H1 (cell line): ENCODE data around the gene STIMATE. TPM values are rescaled to one million over a fixed set of nuclear protein-coding genes. Genes with fewer than 3 reads are reported as not detected.

Experiments used
- CTCF ChIA-PET: fragments of 300-600 bp; sonication (Branson Sonifier 250); formaldehyde crosslinking; loops from one replicate; lab custom pipeline; 2021; ENCODE audit not compliant: partially characterized antibody; lab: Charles Lee
- POLR2A ChIA-PET: fragments of 300-600 bp; sonication (Branson Sonifier 250); formaldehyde crosslinking; loops from one replicate; lab custom pipeline; 2021; ENCODE audit warnings: inconsistent platforms; ENCODE audit not compliant: partially characterized antibody; lab: Charles Lee
- DNase-seq, 2 experiments: peaks; one replicate each; pipeline versions ENCODE4 v3.0.0 to v3.0.0-alpha.2; 2010 to 2022; ENCODE audit warnings: low spot score in 2 of 2, low read depth in 1 of 2, mixed read lengths in 1 of 2
- FAIRE-seq: peaks from 2 replicates; lab custom pipeline; 2011; peaks lifted over from hg19 to GRCh38; lab: Jason Lieb, UNC
- H2AFZ ChIP-seq: 2 replicates; pipeline ENCODE4 v1.8.1; 2012; ENCODE audit warnings: low read length, inconsistent platforms
- H2AK5ac ChIP-seq: 2 replicates; pipeline ENCODE4 v1.6.1; 2013; ENCODE audit warnings: low read depth, low read length
- H2BK120ac ChIP-seq: replicated peaks from 2 replicates; pipeline ENCODE3; 2013; ENCODE audit warnings: low read depth, low read length, inconsistent platforms
- H2BK12ac ChIP-seq: 2 replicates; pipeline ENCODE4 v1.6.1; 2013; ENCODE audit warnings: low read depth, low read length
- H2BK15ac ChIP-seq: 2 replicates; pipeline ENCODE4 v1.6.1; 2013; ENCODE audit warnings: low read length
- H2BK20ac ChIP-seq: 2 replicates; pipeline ENCODE4 v1.6.1; 2013; ENCODE audit warnings: low read length
- H2BK5ac ChIP-seq: 2 replicates; pipeline ENCODE4 v1.6.1; 2013; ENCODE audit warnings: low read depth, low read length
- H3K14ac ChIP-seq: 2 replicates; pipeline ENCODE4 v1.6.1; 2013; ENCODE audit warnings: inconsistent platforms; ENCODE audit not compliant: insufficient read length
- H3K18ac ChIP-seq: 2 replicates; pipeline ENCODE4 v1.6.1; 2013; ENCODE audit warnings: low read length; ENCODE audit errors: extremely low read depth
- H3K23ac ChIP-seq: 2 replicates; pipeline ENCODE4 v1.6.1; 2013; ENCODE audit warnings: inconsistent platforms; ENCODE audit not compliant: insufficient read length
- H3K23me2 ChIP-seq: 2 replicates; pipeline ENCODE4 v1.6.1; 2013; ENCODE audit warnings: low read depth, low read length
- H3K27ac ChIP-seq: 2 replicates; pipeline ENCODE4 v1.6.1; 2011; ENCODE audit warnings: low read depth, low read length, inconsistent platforms
- H3K27me3 ChIP-seq, 4 experiments: replicated peaks in 1 of 4; 1 replicate in 1 of 4; 2 replicates in 3 of 4; pipeline versions ENCODE4 v1.6.1 to v1.8.1; 2011 to 2013; ENCODE audit warnings: low read length in 3 of 4, mild to moderate bottlenecking in 3 of 4, inconsistent platforms in 2 of 4, mixed read lengths in 2 of 4, moderate library complexity in 1 of 4; ENCODE audit not compliant: control insufficient read depth in 3 of 4, insufficient read depth in 3 of 4; ENCODE audit errors: extremely low read depth in 1 of 4
- H3K36me3 ChIP-seq, 4 experiments: 2 replicates each; pipeline versions ENCODE4 v1.6.1 to v1.8.1; 2011 to 2013; ENCODE audit warnings: mild to moderate bottlenecking in 4 of 4, low read length in 3 of 4, moderate library complexity in 2 of 4, control low read depth in 1 of 4, inconsistent platforms in 1 of 4; ENCODE audit not compliant: insufficient read depth in 4 of 4, control insufficient read depth in 2 of 4
- H3K4ac ChIP-seq: replicated peaks from 2 replicates; pipeline ENCODE3; 2013; ENCODE audit warnings: low read length, low read depth, mixed read lengths, inconsistent platforms; ENCODE audit not compliant: insufficient read length
- H3K4me1 ChIP-seq, 4 experiments: replicated peaks in 1 of 4; 1 replicate in 1 of 4; 2 replicates in 3 of 4; pipeline versions ENCODE4 v1.6.1 to v1.8.1; 2011 to 2013; ENCODE audit warnings: low read length in 3 of 4, inconsistent platforms in 2 of 4, mixed read lengths in 1 of 4; ENCODE audit not compliant: insufficient read depth in 4 of 4, control insufficient read depth in 3 of 4
- H3K4me2 ChIP-seq, 2 experiments: 2 replicates each; pipeline versions ENCODE4 v1.6.1 to v1.8.1; 2011 to 2013; ENCODE audit warnings: low read depth in 2 of 2, low read length in 2 of 2, control low read depth in 1 of 2, inconsistent platforms in 1 of 2, mild to moderate bottlenecking in 1 of 2; ENCODE audit not compliant: insufficient read depth in 1 of 2
- H3K4me3 ChIP-seq, 4 experiments: fragments of 200-600, 300-600 bp in 1 of 4; sonication (generic), shearing (Covaris generic), sonication (Bioruptor Twin) in 1 of 4; 2 replicates each; pipeline versions ENCODE4 v1.5.1 to v1.8.1; 2011 to 2016; ENCODE audit warnings: low read length in 4 of 4, low read depth in 3 of 4, control low read depth in 2 of 4, inconsistent platforms in 2 of 4, mild to moderate bottlenecking in 2 of 4, mixed read lengths in 1 of 4, moderate library complexity in 1 of 4; ENCODE audit not compliant: insufficient read depth in 2 of 4; ENCODE audit errors: extremely low read depth in 1 of 4
- H3K56ac ChIP-seq: replicated peaks from 2 replicates; pipeline ENCODE3; 2013; ENCODE audit warnings: low read depth, mild to moderate bottlenecking, mixed read lengths, low read length, inconsistent platforms; ENCODE audit not compliant: insufficient read length
- H3K79me1 ChIP-seq: 2 replicates; pipeline ENCODE4 v1.6.1; 2013; ENCODE audit warnings: low read depth, low read length, control low read depth
- H3K79me2 ChIP-seq, 2 experiments: 2 replicates each; pipeline versions ENCODE4 v1.6.1 to v1.8.1; 2012 to 2013; ENCODE audit warnings: low read length in 2 of 2, mild to moderate bottlenecking in 2 of 2, inconsistent platforms in 1 of 2; ENCODE audit not compliant: insufficient read depth in 2 of 2, control insufficient read depth in 1 of 2
- H3K9ac ChIP-seq, 4 experiments: replicated peaks in 1 of 4; 1 replicate in 1 of 4; 2 replicates in 3 of 4; pipeline versions ENCODE4 v1.6.1 to v1.8.1; 2011 to 2013; ENCODE audit warnings: low read depth in 3 of 4, low read length in 3 of 4, control low read depth in 2 of 4, mild to moderate bottlenecking in 2 of 4, moderate library complexity in 2 of 4, inconsistent platforms in 1 of 4; ENCODE audit errors: extremely low read depth in 1 of 4
- H3K9me3 ChIP-seq, 2 experiments: 2 replicates each; pipeline versions ENCODE4 v1.6.1 to v1.8.1; 2012 to 2013; ENCODE audit warnings: mild to moderate bottlenecking in 2 of 2, moderate library complexity in 2 of 2, control low read depth in 1 of 2, inconsistent platforms in 1 of 2, low read depth in 1 of 2, low read length in 1 of 2, mixed read lengths in 1 of 2; ENCODE audit not compliant: insufficient read depth in 2 of 2
- H4K20me1 ChIP-seq, 2 experiments: replicated peaks in 1 of 2; 2 replicates each; pipeline versions ENCODE3 to v1.8.1; 2011 to 2013; ENCODE audit warnings: inconsistent platforms in 2 of 2, low read length in 2 of 2, mild to moderate bottlenecking in 1 of 2; ENCODE audit not compliant: insufficient read depth in 2 of 2, control insufficient read depth in 1 of 2
- H4K5ac ChIP-seq: 2 replicates; pipeline ENCODE4 v1.6.1; 2013; ENCODE audit warnings: low read length, low read depth, mixed read lengths, inconsistent platforms; ENCODE audit not compliant: insufficient read length
- H4K8ac ChIP-seq: 2 replicates; pipeline ENCODE4 v1.8.0; 2013; ENCODE audit warnings: mild to moderate bottlenecking, moderate library complexity, low read length, inconsistent platforms; ENCODE audit not compliant: insufficient read depth; ENCODE audit errors: extremely low read depth
- H4K91ac ChIP-seq: replicated peaks from 2 replicates; pipeline ENCODE3; 2013; ENCODE audit warnings: low read length, mixed read lengths, inconsistent platforms; ENCODE audit not compliant: insufficient read length
- CBX5 ChIP-seq: fragments of 300-800, 300-1000 bp; sonication (generic); IDR thresholded peaks from 2 replicates; pipeline ENCODE4 v1.7.1; 2016; ENCODE audit warnings: antibody characterized with exemption, low read length, low read depth
- CHD2 ChIP-seq: IDR thresholded peaks from 2 replicates; pipeline ENCODE4 v1.6.1; 2012; ENCODE audit warnings: low read length, improper control_type of control experiment
- MAFK ChIP-seq: IDR thresholded peaks from 2 replicates; pipeline ENCODE4 v1.6.1; 2012; ENCODE audit warnings: low read depth, mild to moderate bottlenecking, improper control_type of control experiment, low read length
- NANOG ChIP-seq: IDR thresholded peaks from 2 replicates; pipeline ENCODE4 v1.6.1; 2011; ENCODE audit warnings: low read length, low read depth, mild to moderate bottlenecking, inconsistent platforms; ENCODE audit not compliant: insufficient read depth, poor library complexity, severe bottlenecking
- RFX5 ChIP-seq: IDR thresholded peaks from 2 replicates; pipeline ENCODE4 v1.6.1; 2011; ENCODE audit warnings: low read depth, low read length, improper control_type of control experiment, borderline replicate concordance
- TAF7 ChIP-seq: optimal IDR thresholded peaks from 2 replicates; pipeline ENCODE3; 2011; ENCODE audit warnings: low read depth, mild to moderate bottlenecking, inconsistent platforms, low read length, moderate library complexity, borderline replicate concordance
- TEAD4 ChIP-seq: IDR thresholded peaks from 2 replicates; pipeline ENCODE4 v1.6.1; 2012; ENCODE audit warnings: low read depth, low read length, inconsistent platforms, mixed read lengths
- WGBS, 2 experiments: shearing (Covaris generic) in 1 of 2; methylation state at CpG; one replicate each; pipeline versions ENCODE4 v1.1.6 to v1.1.7; 2013 to 2015; ENCODE audit warnings: low lambda C conversion rate in 2 of 2, mixed read lengths in 2 of 2, inconsistent platforms in 1 of 2, low coverage in 1 of 2, missing lambda C conversion rate in 1 of 2; ENCODE audit not compliant: insufficient replicate concordance in 2 of 2, insufficient coverage in 1 of 2, insufficient read length in 1 of 2; ENCODE audit errors: extremely low coverage in 1 of 2, missing lambda C conversion rate in 1 of 2; 5-methylcytosine and 5-hydroxymethylcytosine counted together
- polyA plus RNA-seq, 7 experiments: library from polyadenylated mRNA; depleted of rRNA in 3 of 7; stranded (reverse) in 5 of 7; unstranded in 2 of 7; fragments of >200 nt in 5 of 7; fragments of 200-250 nt in 2 of 7; gene quantifications; 1 replicate in 5 of 7; 2 replicates in 1 of 7; 4 replicates in 1 of 7; pipeline versions ENCODE4 v1.2.1 to v1.2.3, GENCODE V29; 2011 to 2013; ENCODE audit warnings: missing spikeins in 2 of 7, mixed read lengths in 2 of 7
- total RNA-seq: library from RNA; stranded (reverse); fragmentation: NEBNext Ultra II Directional; extraction: Animal tissue kit (Norgen Biotek cat#: 25700); gene quantifications from 2 replicates; pipeline ENCODE4 v1.2.1, GENCODE V29; 2021

The STIMATE gene
- total and polyA plus RNA-seq, 2 of the 8 experiments (the other 6 are each of a cell fraction or from before 2014, with no cell fraction given): 17.5 to 22.1 TPM

- POLR2A ChIA-PET: interaction anchor here (0.8 to 2.5 kb wide), 2 partner anchors 20 to 22 kb away, joined by 3 to 10 read pairs; partner anchors contain the start of gene NEK4
- H3K56ac ChIP-seq: no peak overlapping the region
- H3K18ac ChIP-seq: no peak overlapping the region
- no peak overlapping the region for H3K9ac ChIP-seq
- H2AK5ac ChIP-seq: no peak overlapping the region
- H3K79me1 ChIP-seq: no peaks in the 10 kb centered on the region
- no peak overlapping the region for H4K8ac ChIP-seq
- peaks cover 0 to 3% of the 10 kb centered on the region in 2 experiments for H4K20me1 ChIP-seq
- no peak overlapping the region for H3K14ac ChIP-seq
- no peak overlapping the region for H3K4me3 ChIP-seq
- no peak overlapping the region for H2BK12ac ChIP-seq
- H2BK15ac ChIP-seq: no peak overlapping the region
- H3K4ac ChIP-seq: no peak overlapping the region
- 0 out of 2 replicates have a peak overlapping the region, but pooled peaks have one; percentile 21 for H2BK5ac ChIP-seq
- H4K91ac ChIP-seq: no peak overlapping the region
- DNase-seq: no peak
- H3K27ac ChIP-seq: no peak overlapping the region
- CTCF ChIA-PET: interaction anchor here (0.7 to 3.8 kb wide), 8 partner anchors 8 to 107 kb away, joined by 3 to 33 read pairs (median 10); partner anchors contain the start of gene STIMATE
- no peak overlapping the region for H4K5ac ChIP-seq
- no peaks in the 10 kb centered on the region for H3K79me2 ChIP-seq
- no peak overlapping the region for H2AFZ ChIP-seq
- H2BK20ac ChIP-seq: 0 out of 2 replicates have a peak overlapping the region, but pooled peaks have one; percentile 18
- TF ChIP-seq CHD2: no peak
- no peak for TF ChIP-seq RFX5
- no peak for TF ChIP-seq TEAD4
- no peak for TF ChIP-seq MAFK
- TF ChIP-seq CBX5: no peak
- no peak for TF ChIP-seq TAF7
- no peak for TF ChIP-seq NANOG
- TF ChIP-seq, all 59 proteins: peak for 0
- no peak overlapping the region for H3K23ac ChIP-seq
- H2BK120ac ChIP-seq: no peak overlapping the region
- no peaks in the 10 kb centered on the region for H3K9me3 ChIP-seq
- WGBS, 2 experiments: 84% methylated on average over 13 of the region's 13 CpGs; no CpG with 5 or more reads in 1 of the 2 experiments
- H3K27me3 ChIP-seq: no peaks in the 10 kb centered on the region
- H3K23me2 ChIP-seq: no peaks in the 10 kb centered on the region
- no peaks in the 10 kb centered on the region for H3K4me1 ChIP-seq
- FAIRE-seq: no peak
- H3K4me2 ChIP-seq: no peak overlapping the region
- no peaks in the 10 kb centered on the region for H3K36me3 ChIP-seq
Observed at GRCh38 chr3:52790741-52791140, 106.6 kb downstream of the STIMATE start.
